AML-193 (cell line): ENCODE measurements around the gene SPSB4.
"Not testable (repeated sequence)": the region's sequence is repeated elsewhere in the genome, so short reads cannot be mapped to it uniquely, and the experiment has no call there.

Source experiments
- DNase-seq, 2 experiments: peaks; one replicate each; lab custom pipeline; 2025; lab: John Stamatoyannopoulos, UW

SPSB4 gene

DNA sequence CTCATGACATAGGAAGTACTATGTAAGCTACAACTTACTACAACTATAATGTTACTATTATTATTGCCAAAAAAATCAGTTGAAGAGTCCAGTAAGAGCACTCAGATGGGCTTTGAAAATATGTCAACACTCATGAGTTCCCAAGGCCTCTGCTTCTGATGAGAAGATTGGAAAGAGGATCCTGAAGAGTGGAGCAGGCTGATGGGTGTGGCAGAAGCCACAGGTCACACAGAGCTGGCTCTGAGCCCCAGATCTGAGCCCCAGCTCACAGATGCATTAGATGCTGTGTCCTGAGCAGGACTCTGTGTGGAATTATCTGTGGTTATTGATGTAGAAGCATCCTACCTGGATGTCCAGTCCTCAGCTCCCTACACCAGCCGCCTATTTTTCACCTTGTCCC is 65.6 kb downstream of the SPSB4 start:
- DNase-seq: no peak

DNA sequence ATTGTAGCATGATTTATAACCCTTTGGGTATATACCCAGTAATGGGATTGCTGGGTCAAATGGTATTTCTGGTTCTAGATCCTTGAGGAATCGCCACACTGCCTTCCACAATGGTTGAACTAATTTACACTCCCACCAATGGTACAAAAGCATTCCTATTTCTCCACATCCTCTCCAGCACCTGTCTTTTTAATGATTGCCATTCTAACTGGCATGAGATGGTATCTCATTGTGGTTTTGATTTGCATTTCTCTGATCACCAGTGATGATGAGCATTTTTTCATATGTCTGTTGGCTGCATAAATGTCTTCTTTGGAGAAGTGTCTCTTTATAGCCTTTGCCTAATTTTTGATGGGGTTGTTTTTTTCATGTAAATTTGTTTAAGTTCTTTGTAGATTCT is 66.8 kb downstream of the SPSB4 start:
- DNase-seq: not testable (repeated sequence)

DNA sequence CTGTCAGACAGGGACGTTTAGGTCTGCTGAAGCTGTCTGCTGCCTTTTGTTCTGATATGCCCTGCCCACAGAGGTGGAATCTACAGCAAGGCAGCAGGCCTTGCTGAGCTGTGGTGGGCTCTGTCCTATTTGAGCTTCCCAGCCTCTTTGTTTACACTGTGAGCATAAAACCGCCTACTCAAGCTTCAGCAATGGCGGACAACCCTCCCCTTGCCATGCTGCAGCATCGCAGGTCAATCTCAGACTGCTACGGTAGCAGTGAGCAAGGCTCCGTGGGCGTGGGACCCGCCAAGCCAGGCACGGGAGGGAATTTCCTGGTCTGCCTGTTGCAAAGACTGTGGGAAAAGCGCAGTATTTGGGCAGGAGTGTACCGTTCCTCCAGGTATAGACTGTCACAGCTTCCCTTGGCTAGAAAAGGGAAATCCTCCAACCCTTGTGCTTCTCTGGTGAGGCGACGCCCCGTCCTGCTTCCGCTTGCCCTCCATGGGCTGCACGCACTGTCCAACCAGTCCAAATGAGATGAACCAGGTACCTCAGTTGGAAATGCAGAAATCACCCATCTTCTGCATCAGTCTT is 71.4 kb downstream of the SPSB4 start:
- no peak for DNase-seq

DNA sequence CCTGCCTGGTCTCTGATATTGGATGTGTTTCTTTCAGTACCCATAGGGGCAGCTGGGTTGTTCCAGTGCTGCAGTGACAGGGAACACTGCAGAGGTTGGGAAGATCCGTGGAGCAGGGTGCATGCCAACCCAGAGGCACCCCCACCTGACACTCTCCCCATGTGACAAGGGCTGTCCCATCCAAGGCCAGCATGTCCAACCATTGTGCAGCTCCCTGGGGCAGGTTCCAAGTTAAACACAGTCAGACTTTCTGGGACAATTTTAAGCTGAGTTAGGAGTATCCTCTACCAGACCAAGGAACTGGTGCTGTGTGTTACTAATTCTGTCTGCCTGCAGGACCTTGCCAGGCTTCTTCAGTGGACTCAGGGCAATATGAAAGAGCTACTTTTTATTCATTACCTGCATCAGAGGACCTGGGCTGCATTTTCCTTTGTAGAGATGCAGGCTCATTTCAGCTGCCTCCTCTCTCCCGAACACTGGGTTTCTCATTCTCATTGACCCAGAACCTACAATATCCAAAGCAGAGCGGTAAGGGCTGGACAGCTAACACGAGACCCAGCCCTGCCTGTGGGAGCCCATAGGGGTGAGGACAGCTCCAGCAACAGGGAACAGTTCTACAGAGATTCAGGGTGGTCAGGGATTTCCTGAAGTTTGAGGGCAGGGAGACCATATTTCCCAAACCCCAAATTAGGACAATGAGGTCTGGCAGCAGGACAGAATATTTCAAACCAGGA is 72.7 kb downstream of the SPSB4 start:
- no peak for DNase-seq

DNA sequence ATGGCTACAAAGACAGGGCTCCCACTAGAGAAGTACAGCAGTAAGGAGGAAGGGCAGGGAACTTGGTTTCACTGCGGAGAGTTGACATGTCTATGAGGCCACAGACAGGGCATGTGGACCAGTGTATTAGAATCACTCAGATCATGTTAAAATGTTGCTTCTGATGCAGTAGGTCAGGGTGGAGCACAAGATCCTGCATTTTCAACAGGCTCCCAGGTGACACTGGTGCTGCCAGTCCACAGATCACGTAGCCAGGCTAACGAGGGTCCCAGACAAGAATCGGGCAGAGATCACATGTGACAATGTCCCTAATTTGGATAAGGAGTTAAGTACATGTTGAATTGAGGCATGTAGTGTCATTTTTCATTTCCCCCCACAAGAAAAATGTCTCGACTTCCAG is 73.6 kb downstream of the SPSB4 start:
- no peak for DNase-seq

DNA sequence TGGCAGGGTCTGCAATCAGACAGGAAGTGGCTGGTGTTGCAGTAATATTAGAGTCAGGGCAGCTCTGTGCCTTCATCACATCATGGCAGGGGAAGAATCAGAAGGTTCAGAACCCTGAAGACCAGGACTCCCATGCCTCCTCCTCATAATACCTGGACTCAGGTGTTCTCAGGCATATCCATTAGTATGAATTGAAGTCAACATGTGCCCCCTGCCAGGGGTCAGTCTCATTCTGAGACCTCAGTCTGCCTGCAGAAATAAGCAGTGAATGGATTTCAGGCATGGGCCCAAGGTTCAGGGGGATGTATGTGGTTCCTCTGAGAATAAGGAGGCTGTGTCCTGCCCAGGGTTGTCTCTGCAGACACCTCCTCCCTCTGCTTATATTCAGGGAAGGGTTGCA is 74.2 kb downstream of the SPSB4 start:
- DNase-seq: no peak

DNA sequence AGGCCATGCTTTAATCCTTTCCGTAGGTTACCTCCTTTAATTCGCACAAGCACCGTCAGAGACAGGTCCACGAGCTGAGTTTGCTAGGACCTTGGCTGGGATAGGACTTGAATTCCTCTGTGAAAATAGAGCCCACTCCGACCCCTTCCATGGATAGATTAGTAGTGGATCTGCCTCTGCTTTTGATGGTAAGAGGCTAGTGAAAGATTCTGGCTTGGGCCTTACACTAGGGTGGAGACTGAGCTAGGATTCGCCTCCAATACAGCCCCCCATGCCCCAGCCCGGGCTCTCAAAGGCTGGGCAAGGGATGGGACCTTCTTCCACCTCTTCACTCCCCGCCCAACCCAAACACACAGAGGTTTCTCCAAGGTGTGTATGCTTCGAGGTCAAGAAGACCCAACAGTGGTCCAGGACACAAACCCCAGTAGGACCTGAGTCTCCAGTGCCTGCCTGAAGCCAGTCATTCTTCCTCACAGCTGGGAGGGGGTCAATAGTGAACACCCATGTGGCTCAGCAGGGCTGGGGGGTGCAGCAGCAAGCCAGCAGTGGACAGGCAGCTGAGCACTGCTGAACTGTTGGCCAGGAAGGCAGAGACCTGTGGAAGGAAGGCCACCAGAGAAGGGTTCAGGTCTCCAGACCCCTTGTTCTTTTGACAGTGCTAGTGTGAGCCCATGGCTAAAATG is 75.7 kb downstream of the SPSB4 start:
- no peak for DNase-seq

DNA sequence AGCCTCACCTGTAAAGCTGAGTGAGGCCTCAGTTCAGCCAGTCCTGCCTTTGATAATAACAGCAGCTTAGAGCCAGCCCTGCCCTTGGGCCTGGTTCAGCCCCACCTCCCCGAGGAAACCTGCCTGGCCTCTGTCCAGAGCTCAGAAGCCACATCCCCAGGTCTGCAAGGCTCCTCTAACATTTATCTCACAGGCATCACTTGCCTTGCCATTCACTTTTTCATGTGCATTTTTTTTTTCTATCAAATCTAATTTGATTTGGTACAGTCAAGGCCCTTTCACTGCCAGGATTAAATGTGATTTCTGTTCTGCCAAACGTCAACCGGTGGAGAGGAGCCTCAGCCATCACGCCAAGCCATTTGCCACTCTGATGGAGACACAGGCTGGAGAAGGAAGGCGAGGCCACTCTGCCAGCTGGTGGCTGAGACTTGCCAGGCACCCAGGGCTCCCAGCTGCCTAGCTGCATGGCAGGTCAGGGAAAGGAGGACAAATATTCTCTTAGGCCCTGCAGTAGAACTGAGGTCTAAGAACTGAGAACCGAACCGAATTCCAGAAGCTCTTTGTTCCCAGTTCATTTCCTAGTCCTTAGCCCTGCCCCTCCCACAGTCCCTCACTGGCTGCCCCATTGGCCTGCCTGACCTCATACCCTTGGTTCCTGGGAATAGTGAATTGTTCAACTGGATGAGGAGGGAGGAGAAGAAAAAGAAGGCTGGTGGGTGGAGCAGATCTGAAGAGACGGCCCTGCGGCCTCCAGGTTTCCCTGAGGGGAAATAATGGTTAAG is 76.4 kb downstream of the SPSB4 start:
- DNase-seq: no peak

DNA sequence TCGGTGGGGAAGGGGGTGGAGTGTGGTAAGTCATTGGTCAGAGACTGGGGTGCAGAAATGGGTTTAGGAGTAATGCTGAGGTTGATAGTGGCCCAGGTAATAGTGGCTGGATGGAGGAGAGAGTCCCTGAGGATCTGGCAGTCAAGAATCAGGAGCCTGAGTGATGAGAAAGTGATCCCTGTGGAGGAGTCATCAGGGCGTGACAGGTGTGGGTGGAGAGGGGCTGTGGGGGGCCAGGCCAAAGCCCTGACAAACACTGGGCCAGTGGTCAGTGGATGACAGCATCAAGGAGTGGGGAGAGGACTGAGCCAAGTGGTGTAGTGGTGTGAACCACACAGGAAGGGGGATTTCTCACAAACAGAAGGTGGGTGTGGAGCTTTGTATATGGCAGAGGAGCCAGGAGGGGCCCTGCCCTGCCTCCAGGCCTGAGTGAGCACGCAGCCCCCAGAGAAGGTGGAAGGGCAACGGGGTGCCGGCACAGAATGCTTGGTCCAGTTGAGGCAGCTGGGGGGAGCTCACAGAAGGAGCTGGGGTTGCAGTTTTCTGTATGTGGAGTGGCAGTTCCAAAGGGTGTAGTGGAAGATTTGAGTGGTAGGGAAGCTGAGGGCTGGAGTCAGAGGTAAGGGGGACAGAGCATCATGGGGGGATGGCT is 77.1 kb downstream of the SPSB4 start:
- no peak for DNase-seq

DNA sequence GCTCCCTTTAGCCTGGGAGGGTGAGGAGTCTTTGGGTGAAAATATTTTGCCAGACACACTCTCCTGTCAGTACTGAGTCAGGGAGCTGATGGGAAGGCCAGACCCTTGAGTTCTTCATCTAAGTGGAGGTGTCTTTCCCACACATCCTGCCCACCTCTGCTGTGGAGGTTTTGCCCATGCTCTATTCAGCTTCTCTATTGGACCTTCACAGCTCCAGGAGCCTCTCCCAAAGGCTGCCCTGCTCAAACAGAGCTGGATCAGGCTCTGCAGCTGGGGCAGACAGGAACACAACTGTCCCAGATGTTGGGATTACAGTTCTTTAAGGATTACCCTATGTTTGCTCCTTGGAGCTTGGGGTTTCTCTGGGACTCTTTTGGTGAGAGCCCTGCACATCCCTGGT is 77.9 kb downstream of the SPSB4 start:
- DNase-seq: no peak

DNA sequence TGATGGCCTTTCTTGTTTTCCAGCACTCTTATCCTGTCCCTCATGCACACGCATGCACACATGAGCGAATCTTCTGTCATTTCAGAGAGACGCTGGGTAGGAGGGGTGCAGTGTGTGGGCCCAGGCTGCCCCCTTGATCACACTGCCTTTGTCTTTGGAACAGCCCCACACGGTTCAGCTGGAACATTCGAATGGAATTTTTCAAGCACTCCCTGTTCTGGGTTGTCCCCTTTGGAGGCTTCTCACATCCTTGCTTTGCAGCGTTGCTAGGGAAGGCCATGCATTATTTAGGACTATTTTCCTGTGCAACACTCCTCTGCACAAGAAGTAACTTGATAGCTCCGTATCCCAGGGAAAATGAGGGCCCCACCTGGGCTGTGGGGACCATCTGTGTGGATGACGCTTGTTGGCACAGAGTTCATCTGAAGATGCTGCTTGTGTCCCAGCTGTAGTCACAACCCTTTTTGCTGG is 78.4 kb downstream of the SPSB4 start:
- no peak for DNase-seq

DNA sequence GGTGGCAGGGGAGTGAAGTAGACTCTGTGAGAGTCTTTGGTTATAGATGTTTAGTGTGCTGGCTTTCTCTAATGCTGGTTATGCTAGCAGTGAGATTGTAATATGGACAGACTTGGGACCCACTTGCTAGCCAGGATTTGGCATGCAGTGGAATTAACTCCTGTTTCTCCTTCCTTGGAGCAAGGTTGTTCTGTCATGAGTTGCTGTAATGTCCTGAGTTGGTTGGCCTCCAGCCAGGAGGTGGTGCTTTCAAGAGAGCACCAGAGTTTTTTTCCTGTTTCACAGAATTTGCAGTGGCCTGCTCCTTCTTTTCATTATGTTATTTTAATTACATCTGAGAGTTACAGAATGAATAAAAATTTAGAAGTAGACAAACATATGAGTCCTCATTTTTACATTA is 92.4 kb downstream of the SPSB4 start:
- no peak for DNase-seq

DNA sequence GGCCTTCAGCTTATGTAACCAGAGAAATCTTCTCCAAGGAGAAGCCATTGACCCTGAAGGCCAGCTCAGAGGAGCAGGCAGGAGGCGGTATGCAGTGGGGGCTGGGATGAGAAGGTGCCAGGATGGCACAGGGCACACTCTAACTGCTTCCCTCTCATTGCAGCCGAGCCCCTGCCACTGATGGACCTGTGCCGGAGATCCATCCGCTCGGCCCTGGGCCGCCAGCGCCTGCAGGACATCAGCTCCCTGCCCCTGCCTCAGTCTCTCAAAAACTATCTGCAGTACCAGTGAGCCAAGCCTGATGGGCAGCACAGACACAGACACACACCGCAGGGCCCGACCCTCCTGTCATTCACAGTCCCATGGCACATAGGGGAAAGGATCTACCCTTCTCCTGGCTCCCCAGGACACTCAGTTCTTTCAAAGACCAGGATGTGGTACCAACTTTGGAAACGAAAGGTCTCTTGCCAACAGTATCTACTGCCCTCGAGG is 95.9 kb downstream of the SPSB4 start:
- no peak for DNase-seq

DNA sequence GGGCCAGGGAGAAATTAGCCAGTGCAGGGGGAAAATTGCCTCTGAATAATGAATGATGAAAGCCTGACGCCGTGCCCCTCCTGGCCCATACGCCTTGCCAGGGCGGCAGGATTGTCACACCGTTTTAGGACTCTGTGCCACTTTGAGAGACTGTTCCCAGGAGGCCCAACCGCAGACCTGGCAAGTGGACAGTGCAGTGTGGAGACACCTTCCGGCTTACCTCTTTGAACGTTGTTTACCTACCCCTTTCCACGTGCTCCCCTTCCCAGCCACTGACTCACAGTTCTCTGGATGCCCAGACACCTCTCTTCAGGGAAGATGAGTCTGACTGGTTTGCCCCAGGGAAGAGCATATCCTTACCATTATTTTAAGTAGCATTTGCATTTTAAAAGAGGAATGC is 96.5 kb downstream of the SPSB4 start:
- no peak for DNase-seq

DNA sequence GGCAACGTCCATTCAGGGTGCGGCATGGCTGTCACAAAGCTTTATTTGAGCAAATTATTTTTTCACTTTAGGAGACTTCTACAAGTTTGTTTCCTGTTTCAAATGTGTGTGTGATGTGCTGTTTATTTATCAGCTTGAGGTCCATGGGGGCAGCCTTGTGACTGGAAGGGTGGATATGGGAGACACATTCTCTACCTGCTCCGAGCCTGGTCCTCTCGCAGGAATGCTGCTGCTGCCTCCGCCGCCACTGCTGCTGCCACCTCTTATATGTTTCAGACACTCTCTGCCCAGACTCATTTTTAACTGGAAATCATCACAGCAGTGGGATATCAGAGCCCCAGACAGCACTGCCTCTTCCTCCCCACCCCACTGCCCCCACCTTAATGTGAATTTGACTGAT is 97.0 kb downstream of the SPSB4 start:
- DNase-seq: no peak

DNA sequence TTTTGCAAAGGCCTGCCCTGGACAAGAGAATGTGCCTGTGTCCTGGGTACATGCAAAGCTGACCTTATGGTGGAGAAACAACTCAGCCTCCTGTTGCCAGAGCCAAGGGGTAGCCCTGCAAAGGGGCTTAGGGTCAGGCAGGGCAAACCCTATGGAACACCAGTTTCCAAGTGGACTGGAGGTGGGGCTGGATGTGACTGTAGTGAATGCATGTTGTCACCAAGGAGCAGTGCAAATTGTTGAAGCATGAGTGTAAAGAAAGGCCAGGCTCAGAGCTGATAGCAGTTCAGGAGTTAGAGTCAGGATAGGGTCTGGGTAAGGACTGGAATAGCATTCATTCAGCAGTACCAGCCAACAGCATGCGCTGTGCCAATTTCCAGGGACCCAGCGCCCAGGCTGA is 97.6 kb downstream of the SPSB4 start:
- no peak for DNase-seq

DNA sequence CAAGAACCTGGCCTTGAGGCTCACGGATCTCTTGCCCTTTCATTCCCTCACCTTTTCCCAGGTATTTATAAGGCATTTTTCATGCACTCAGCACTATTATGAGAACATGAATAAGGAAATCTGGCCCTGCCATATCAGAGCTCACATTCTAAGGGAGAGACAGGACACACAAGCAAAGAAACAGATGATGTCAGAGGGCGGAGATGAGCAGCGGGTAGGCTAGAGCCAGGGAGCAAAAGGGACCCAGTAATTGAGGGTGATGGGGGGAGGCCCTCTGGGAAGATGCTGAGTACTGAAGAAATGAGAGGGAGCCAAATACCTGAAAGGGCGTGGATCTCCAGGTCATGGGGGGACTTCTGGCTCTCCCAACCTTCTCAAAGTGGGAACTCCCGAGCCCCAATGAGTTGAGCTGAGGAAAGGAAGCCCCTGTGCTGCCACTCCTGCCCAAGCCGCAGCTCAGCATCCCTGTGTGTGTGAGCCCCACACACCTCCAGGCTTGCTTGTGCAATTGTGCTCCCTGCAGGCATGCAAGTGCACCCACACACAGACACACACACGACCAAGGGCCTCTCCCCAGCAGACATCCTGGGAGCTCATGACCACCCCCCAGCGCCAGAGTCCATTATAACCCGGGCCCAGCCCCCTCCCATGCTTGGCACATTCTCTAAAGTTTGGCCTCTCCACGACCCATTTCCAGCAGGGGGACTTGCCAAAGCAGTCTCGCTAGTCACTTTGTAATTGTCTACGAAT is 99.1 kb downstream of the SPSB4 start:
- DNase-seq: no peak

DNA sequence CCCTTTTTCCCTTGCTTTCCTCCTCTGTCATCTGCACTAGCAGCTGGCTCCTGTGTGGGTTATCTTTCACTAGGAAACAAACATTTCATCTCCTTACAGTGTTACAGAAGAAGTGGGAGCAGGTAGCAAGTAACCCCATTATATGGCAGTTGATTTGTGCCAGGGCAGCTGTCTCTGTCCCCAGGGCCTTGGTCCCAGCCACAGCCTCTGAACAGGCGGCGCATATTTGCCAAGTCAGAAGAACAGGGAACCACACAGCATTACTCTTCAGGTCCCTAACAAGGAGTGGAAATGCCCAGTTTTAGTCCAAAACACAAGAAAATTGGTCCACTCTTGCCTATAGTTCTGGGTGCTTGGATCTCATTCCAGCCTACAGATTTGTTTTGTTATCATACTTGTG is 99.8 kb downstream of the SPSB4 start:
- DNase-seq: no peak

DNA sequence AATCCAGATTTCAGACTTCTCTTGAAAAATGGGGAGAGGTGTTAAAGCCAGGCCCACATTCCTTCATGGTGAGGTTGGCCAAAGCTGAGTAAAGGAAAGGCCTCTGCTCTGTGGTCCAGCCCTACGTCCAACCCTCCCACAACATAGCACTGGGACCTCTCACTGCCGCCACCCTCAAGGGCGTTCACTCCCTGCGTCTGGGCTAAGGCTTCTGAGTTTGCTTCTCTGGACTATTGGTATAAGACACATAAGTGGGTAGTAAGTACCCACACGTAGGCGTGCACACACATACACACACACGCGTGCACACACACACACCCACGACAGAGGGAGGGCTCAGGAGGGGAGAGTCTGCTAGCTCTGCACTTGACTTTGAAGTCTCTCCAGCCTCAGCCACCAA is 100.3 kb downstream of the SPSB4 start:
- no peak for DNase-seq

DNA sequence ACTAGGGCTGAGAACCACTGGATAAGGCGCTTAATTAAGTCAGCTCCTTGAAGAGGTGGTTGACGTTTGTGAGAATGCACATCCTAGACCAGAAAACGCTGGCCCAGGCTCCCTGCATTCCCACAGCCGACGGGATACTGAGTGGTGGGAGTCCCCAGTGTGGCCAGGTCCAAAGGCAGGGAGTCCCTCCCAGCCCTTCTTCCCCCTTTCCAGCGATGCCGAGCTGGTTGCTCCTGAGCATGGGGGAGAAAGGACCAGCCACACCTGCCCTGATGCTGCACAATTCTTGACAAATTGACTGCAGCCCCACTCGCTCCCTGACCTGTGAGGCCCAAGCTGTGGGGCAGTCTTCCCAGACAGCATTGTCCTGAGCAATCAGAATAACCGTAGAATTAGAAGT is 101.0 kb downstream of the SPSB4 start:
- no peak for DNase-seq
